Endothelial cell of umbilical vein (primary cell): ENCODE results near the gene DCC.

ENCODE experiments used
- CTCF ChIP-seq, 2 donors: IDR thresholded peaks; 1 replicate in 1 of 2; 2 replicates in 1 of 2; pipeline ENCODE4 v1.5.1; 2011; ENCODE audit warnings: low read length in 2 of 2, mild to moderate bottlenecking in 2 of 2, moderate library complexity in 2 of 2, control low read depth in 1 of 2, inconsistent platforms in 1 of 2, low read depth in 1 of 2; ENCODE audit not compliant: insufficient read depth in 1 of 2; ENCODE audit errors: extremely low read depth in 1 of 2
- EZH2 ChIP-seq: IDR thresholded peaks from 2 replicates; pipeline ENCODE4 v1.6.1; 2012; ENCODE audit warnings: borderline replicate concordance, low read depth, mild to moderate bottlenecking, moderate library complexity, low read length, inconsistent platforms; ENCODE audit not compliant: severe bottlenecking
- FOS ChIP-seq: IDR thresholded peaks from 2 replicates; pipeline ENCODE4 v1.6.1; 2011; ENCODE audit warnings: mild to moderate bottlenecking, low read length, moderate library complexity, borderline replicate concordance; ENCODE audit not compliant: insufficient read depth
- GATA2 ChIP-seq: IDR thresholded peaks from 2 replicates; pipeline ENCODE4 v1.7.0; 2011; ENCODE audit warnings: low read depth, mild to moderate bottlenecking, moderate library complexity, mixed read lengths, low read length; ENCODE audit not compliant: insufficient read length, insufficient read depth
- JUN ChIP-seq: IDR thresholded peaks from 2 replicates; pipeline ENCODE4 v1.6.1; 2011; ENCODE audit warnings: borderline replicate concordance, low read depth; ENCODE audit not compliant: insufficient read length, insufficient read depth
- MAX ChIP-seq: IDR thresholded peaks from 2 replicates; pipeline ENCODE4 v1.6.1; 2011; ENCODE audit not compliant: insufficient read depth, insufficient read length
- MYC ChIP-seq: IDR thresholded peaks from one replicate; pipeline ENCODE4 v1.6.1; 2011; ENCODE audit warnings: mild to moderate bottlenecking, low read depth, low read length
- POLR2A ChIP-seq: IDR thresholded peaks from 2 replicates; pipeline ENCODE4 v1.6.1; 2012; ENCODE audit warnings: low read depth, mild to moderate bottlenecking, control low read depth, low read length
- POLR2AphosphoS5 ChIP-seq: IDR thresholded peaks from 2 replicates; pipeline ENCODE4 v1.6.1; 2012; ENCODE audit warnings: low read depth, mild to moderate bottlenecking, control low read depth, low read length, moderate library complexity; ENCODE audit not compliant: insufficient read depth

- no peak for TF ChIP-seq POLR2AphosphoS5
- TF ChIP-seq CTCF (IDR thresholded peaks at IDR 0.05; ENCODE audit: extremely low read depth in 1 of 2, insufficient read depth in 1 of 2, low read depth in 1 of 2, low read length in 2 of 2): no peak
- no peak for TF ChIP-seq FOS
- no peak for TF ChIP-seq POLR2A
- no peak for TF ChIP-seq EZH2
- TF ChIP-seq MAX: no peak
- no peak for TF ChIP-seq GATA2
- no peak for TF ChIP-seq JUN
- TF ChIP-seq MYC: no peak
Observed at GRCh38 chr18:53508529-53508928, 1168.5 kb downstream of the DCC start.
